VCaP (cell line): ENCODE results near the gene HMGXB3.

Source experiments
- H3K27ac ChIP-seq: fragments of 450-650 bp; 2 replicates; pipeline ENCODE4 v1.5.1; 2017
- CTCF ChIP-seq: fragments of 450-650 bp; conservative IDR thresholded peaks from 2 replicates; pipeline ENCODE4 v1.5.1; 2017; ENCODE audit warnings: mild to moderate bottlenecking, moderate library complexity

Gene HMGXB3

GRCh38 chr5:150066901-150067396, 66.4 kb downstream of the HMGXB3 start:
- H3K27ac ChIP-seq = no peak overlapping the region
- TF ChIP-seq CTCF = no peak

GRCh38 chr5:150067405-150067960, 66.9 kb downstream of the HMGXB3 start:
- TF ChIP-seq CTCF = no peak
- H3K27ac ChIP-seq = no peak overlapping the region

- no peak for TF ChIP-seq CTCF
- H3K27ac ChIP-seq = no peak overlapping the region
These were observed 67.5 kb downstream of the HMGXB3 start for GRCh38 chr5:150068071-150068470.

GRCh38 chr5:150068472-150068871, 67.9 kb downstream of the HMGXB3 start:
- no peak for TF ChIP-seq CTCF
- H3K27ac ChIP-seq = peak overlapping the region; percentile 24; the same call in 1 of the 2 replicates

GRCh38 chr5:150068961-150069645, 68.6 kb downstream of the HMGXB3 start:
- peak overlapping the region; percentile 24; the same call in 1 of the 2 replicates for H3K27ac ChIP-seq
- no peak for TF ChIP-seq CTCF

GRCh38 chr5:150069672-150070627, 69.4 kb downstream of the HMGXB3 start:
- TF ChIP-seq CTCF = no peak
- no peak overlapping the region for H3K27ac ChIP-seq

- no peak overlapping the region for H3K27ac ChIP-seq
- no peak for TF ChIP-seq CTCF
These were observed 70.3 kb downstream of the HMGXB3 start for GRCh38 chr5:150070821-150071220.
